ENCODE data around the gene FLACC1. TPM values are rescaled to one million over a fixed set of nuclear protein-coding genes. Genes with fewer than 3 reads are reported as not detected.

Gene FLACC1
- total and polyA plus RNA-seq, 9 of the 15 experiments (the other 6 are each of a cell fraction or from before 2014, with no cell fraction given), result 0.07 to 0.68 (median 0.22) TPM; not detected in 2

GRCh38 chr2:201260302-201260800 lies 96.8 kb downstream of the FLACC1 start, which contains the start of gene CASP8 (continued):
- TF ChIP-seq JUND (IDR thresholded peaks at IDR 0.05; ENCODE audit: borderline replicate concordance, low read depth, low read length), result no peak
- peak; percentile 51; the same call in 2 of the 3 replicates for TF ChIP-seq JUND (tag; IDR thresholded peaks at IDR 0.05; ENCODE audit: borderline replicate concordance, low read depth, low read length)
- no peak for TF ChIP-seq ZNF274 (IDR thresholded peaks at IDR 0.05; ENCODE audit: borderline replicate concordance, low read depth, low read length)
- TF ChIP-seq ZNF316 (IDR thresholded peaks at IDR 0.05), result no peak
- no peak for TF ChIP-seq BRF2 (IDR thresholded peaks at IDR 0.05; ENCODE audit: borderline replicate concordance, insufficient read depth, insufficient read length)
- no peak for TF ChIP-seq ATF7 (IDR thresholded peaks at IDR 0.05)
- TF ChIP-seq CEBPB (tag; IDR thresholded peaks at IDR 0.05), result peak; percentile 62
- TF ChIP-seq MCM2 (IDR thresholded peaks at IDR 0.05; ENCODE audit: low read depth), result no peak
- TF ChIP-seq L3MBTL2 (IDR thresholded peaks at IDR 0.05), result peak; percentile 48
- no peak for TF ChIP-seq ZNF217 (CRISPR knock-in tag; IDR thresholded peaks at IDR 0.05)
- TF ChIP-seq NFIX (CRISPR knock-in tag; IDR thresholded peaks at IDR 0.05; ENCODE audit: low read depth), result no peak
- TF ChIP-seq GTF2E2 (tag; IDR thresholded peaks at IDR 0.05), result no peak
- no peak for TF ChIP-seq ZNF140 (CRISPR knock-in tag; IDR thresholded peaks at IDR 0.05)
- TF ChIP-seq FOSL1 (tag; conservative IDR thresholded peaks at IDR 0.05), result peak; percentile 44; the same call in 1 of the 2 replicates
- no peak for TF ChIP-seq CREB5 (CRISPR knock-in tag; IDR thresholded peaks at IDR 0.05)
- no peak for TF ChIP-seq NCOA1 (IDR thresholded peaks at IDR 0.05; ENCODE audit: low read depth)
- TF ChIP-seq FOS (IDR thresholded peaks at IDR 0.05; ENCODE audit: extremely low read depth, insufficient read length), result no peak
- TF ChIP-seq ZNF239 (CRISPR knock-in tag; IDR thresholded peaks at IDR 0.05), result no peak
- TF ChIP-seq CSDE1 (IDR thresholded peaks at IDR 0.05), result no peak
- no peak for TF ChIP-seq EP300 (IDR thresholded peaks at IDR 0.05; ENCODE audit: low read length)
- TF ChIP-seq CREB3L1 (IDR thresholded peaks at IDR 0.05; ENCODE audit: borderline replicate concordance, low read depth), result no peak
- TF ChIP-seq SIRT6 (IDR thresholded peaks at IDR 0.05; ENCODE audit: low read depth, low read length), result no peak
- TF ChIP-seq PHB2 (IDR thresholded peaks at IDR 0.05; ENCODE audit: low read depth), result no peak
- no peak for TF ChIP-seq GATAD2B (IDR thresholded peaks at IDR 0.05; ENCODE audit: borderline replicate concordance)
- TF ChIP-seq ZFP1 (CRISPR knock-in tag; IDR thresholded peaks at IDR 0.05), result no peak
- no peak for TF ChIP-seq HNRNPH1 (optimal IDR thresholded peaks at IDR 0.05; ENCODE audit: low read depth, low read length)
- no peak for TF ChIP-seq SMARCA4 (IDR thresholded peaks at IDR 0.05)
- no peak for TF ChIP-seq EZH2 (IDR thresholded peaks at IDR 0.05; ENCODE audit: borderline replicate concordance, low read depth, low read length)
- no peak for TF ChIP-seq ZSCAN32 (CRISPR knock-in tag; IDR thresholded peaks at IDR 0.05)
